Choroid plexus epithelial cell (primary cell): ENCODE results near the gene ESF1.

Experiments
- DNase-seq: peaks from one replicate; pipeline ENCODE4 v3.0.0-alpha.2; 2010; ENCODE audit warnings: low read depth
- H3K4me3 ChIP-seq: 2 replicates; pipeline ENCODE4 v1.5.1; 2011; ENCODE audit warnings: low read depth, mild to moderate bottlenecking, control low read depth, low read length, moderate library complexity
- TF ChIP-seq, protein P1 (sequence below): conservative IDR thresholded peaks from 2 replicates; pipeline ENCODE4 v1.5.1; 2011; ENCODE audit warnings: low read depth, mild to moderate bottlenecking, control low read depth, inconsistent platforms, low read length, moderate library complexity

ESF1 gene

DNA sequence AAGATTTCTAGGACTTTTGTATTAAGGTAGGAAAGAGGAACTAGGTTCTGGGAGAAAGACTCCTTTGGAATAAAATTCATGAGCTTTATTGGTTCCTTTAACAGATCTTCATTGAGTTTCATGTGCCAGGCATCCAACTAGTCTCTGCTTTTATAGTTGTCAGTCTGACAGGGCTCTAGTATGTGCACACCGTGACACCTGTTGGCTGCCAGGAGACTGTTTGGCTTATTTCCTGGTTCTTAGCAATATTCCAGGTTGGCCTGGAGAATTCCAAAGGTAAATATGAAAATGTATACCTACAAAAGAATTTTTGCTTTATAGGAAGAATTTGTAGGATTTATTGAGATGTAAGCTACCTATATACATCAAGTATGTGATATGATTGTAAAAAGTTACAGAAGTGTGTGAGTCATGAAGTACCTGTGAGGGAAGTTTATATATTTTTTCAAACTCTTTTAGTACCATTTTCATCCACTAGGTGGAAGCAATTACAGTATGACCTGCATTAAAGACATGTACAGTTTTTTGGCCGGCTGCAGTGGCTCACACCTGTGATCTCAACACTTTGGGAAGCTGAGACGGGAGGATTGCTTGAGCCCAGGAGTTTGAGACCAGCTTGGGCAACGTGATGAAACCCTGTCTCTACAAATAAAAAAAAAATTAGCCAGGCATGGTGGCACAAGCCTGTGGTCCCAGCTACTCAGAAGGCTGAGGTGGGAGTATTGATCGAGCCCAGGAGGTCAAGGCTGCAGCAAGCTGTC is 35.3 kb upstream of the ESF1 start:
- DNase-seq, result peak; percentile 76
- no peak overlapping the region for H3K4me3 ChIP-seq
- TF ChIP-seq, protein P1, sequence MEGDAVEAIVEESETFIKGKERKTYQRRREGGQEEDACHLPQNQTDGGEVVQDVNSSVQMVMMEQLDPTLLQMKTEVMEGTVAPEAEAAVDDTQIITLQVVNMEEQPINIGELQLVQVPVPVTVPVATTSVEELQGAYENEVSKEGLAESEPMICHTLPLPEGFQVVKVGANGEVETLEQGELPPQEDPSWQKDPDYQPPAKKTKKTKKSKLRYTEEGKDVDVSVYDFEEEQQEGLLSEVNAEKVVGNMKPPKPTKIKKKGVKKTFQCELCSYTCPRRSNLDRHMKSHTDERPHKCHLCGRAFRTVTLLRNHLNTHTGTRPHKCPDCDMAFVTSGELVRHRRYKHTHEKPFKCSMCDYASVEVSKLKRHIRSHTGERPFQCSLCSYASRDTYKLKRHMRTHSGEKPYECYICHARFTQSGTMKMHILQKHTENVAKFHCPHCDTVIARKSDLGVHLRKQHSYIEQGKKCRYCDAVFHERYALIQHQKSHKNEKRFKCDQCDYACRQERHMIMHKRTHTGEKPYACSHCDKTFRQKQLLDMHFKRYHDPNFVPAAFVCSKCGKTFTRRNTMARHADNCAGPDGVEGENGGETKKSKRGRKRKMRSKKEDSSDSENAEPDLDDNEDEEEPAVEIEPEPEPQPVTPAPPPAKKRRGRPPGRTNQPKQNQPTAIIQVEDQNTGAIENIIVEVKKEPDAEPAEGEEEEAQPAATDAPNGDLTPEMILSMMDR, result peak; percentile 61

DNA sequence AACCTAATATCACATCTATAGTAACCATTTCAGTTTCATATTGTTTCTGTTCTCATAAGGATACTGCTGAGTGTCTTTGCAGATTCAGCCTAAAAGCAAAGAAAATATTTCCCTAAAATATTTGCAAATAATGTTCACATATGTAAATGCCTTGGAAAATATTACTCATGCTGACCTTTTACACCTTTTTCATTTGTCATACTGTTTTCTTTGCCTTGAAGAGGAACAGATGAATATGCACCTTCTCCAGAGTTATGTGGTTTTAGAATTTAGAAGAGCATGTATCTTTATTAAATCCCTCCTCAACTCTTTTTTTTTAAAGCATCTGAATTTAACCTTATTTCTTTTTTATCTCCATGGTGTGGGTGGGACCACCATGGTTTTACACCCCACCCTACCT is 32.6 kb upstream of the ESF1 start:
- DNase-seq, result peak; percentile 76
- H3K4me3 ChIP-seq, result no peak overlapping the region
- TF ChIP-seq, protein P1, result no peak

DNA sequence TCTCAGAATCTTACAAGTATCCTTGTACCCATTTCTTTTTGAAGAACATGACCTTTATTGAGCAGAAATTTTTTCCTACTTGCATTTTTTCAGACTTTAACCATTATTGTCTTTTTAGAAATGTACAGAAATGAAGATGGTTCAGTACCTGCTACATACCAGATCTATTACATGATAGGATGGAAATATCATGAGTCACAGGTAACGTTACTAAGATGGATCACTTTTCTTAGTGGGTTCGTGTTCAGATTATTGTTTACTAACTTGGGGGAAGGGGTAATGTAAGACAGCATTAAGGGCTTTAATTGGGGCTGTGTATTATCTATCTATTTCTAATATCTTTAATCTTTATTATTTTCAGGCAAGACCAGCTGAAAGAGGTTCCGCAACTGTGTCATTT is 32.0 kb upstream of the ESF1 start:
- no peak for DNase-seq
- no peak overlapping the region for H3K4me3 ChIP-seq
- TF ChIP-seq, protein P1, result no peak

DNA sequence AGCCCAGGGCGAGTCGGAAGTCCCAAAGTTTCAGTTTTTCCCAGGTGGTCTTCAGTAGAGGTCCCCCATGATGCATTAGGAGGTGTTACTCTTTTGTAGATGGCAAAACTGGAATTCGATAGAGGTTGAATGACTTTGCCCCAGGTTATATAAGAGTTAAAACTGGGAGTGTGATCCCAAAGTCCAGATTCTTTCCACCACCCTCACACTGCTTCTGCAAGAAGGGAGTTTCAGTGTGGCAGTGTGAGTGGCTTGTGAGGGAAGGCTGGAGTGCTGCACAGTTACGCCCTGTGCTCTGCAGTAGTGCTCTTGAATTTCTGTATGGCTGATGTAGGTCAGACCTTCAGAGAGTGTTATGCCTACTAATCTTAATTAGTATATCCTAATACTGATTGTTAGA is 30.0 kb upstream of the ESF1 start:
- H3K4me3 ChIP-seq, result no peak overlapping the region
- TF ChIP-seq, protein P1, result no peak
- DNase-seq, result no peak

DNA sequence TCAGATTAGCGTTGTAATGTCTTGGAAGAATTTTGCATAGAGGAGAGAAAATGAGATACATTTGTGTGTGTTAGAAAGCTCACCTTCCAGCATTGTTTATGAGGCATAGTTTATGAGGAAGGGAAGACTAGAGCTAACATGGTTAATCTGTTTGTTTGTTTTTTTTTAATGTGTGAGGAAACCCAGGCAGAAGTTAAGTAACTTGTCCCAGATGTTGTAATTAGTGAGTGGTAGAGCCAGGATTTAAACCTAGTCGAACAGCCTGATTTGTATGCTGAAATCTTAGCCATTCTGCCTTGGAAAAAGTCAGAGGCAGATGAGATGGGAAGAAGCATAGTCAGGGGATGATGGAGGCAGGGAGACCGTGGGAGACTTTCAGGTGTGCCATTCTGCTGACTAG is 29.2 kb upstream of the ESF1 start:
- H3K4me3 ChIP-seq, result no peak overlapping the region
- TF ChIP-seq, protein P1, result no peak
- no peak for DNase-seq

DNA sequence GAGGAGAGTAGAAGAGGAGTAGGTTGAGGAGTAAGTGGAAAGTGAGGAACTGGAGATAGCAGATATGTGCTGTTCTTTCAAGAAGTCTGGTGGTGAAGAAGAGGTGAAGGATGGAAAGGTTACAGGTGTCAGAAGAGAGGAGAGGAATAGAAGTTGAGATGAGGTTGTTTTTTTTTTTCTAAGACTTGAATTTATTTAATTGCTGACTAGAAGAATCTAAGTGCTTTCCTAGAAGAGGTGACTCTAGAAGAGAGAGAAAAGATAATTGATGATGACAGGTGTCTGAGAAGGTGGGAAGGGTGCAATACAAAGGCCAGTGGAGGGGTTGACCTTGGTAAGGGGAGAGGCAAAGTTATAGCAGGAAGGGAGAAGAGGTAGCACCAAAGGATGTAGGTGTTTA is 25.7 kb upstream of the ESF1 start:
- no peak overlapping the region for H3K4me3 ChIP-seq
- no peak for DNase-seq
- TF ChIP-seq, protein P1, result no peak

DNA sequence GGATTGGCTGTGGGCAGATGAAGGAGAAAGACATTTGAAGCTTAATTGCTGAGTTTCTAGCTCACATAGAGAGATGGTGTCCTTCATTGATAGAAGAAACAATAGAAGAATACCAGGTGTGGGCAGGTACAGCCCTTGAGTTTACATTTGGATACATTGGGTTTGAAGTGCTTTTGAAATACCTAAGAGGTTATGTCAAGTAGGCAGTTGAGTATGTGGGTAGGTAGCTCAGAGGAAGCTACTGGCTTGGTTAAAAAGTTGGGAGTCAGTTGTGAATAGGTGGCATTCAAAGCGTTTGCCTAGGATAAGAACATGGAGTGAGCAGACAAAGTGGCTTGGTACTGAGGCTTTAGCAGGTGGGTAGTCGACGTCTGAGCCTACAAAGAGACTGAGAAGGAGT is 25.1 kb upstream of the ESF1 start:
- TF ChIP-seq, protein P1, result no peak
- no peak for DNase-seq
- no peak overlapping the region for H3K4me3 ChIP-seq
